K562 (cell line): Measurements from ENCODE around the gene TSTD1. TPM values are rescaled to one million over a fixed set of nuclear protein-coding genes. Genes with fewer than 3 reads are reported as not detected.

ENCODE experiments used
- ATAC-seq: fragments of 200-7000 bp; cut with Tn5 transposase; 3 replicates; pipeline ENCODE4 v1.9.1; 2020; ENCODE audit warnings: moderate library complexity
- BruUV-seq: library from RNA; stranded (reverse); fragments of 400-500 nt; replicated peaks from 2 replicates; lab custom pipeline; 2021; lab: Mats Ljungman, UMichigan
- CTCF ChIA-PET: fragments of 300-600 bp; formaldehyde crosslinking; extraction: SDS; loops from one replicate; lab custom pipeline; 2021; ENCODE audit warnings: low intra/inter-chr PET ratio; lab: Yijun Ruan, JAX
- POLR2A ChIA-PET: fragments of 300-600, 350-650 bp; sonication (Branson Sonifier 250); formaldehyde crosslinking; extraction: SDS; loops from one replicate; lab custom pipeline; 2021; ENCODE audit warnings: antibody characterized with exemption, inconsistent platforms; lab: Yijun Ruan, JAX
- DNase-seq, 4 experiments: peaks; one replicate each; pipeline versions ENCODE4 v3.0.0 to v3.0.0-alpha.2; 2011 to 2018; ENCODE audit warnings: low spot score in 3 of 4, mixed read lengths in 3 of 4; ENCODE audit errors: extremely low read depth in 1 of 4
- FAIRE-seq: peaks from 2 replicates; lab custom pipeline; 2011; peaks lifted over from hg19 to GRCh38; lab: Jason Lieb, UNC
- H2AFZ ChIP-seq: 2 replicates; pipeline ENCODE4 v1.6.0; 2011; ENCODE audit warnings: low read depth, low read length, control low read depth, inconsistent platforms
- H3K27ac ChIP-seq: fragments of 200-600 bp; 3 replicates; pipeline ENCODE4 v1.8.0; 2011; ENCODE audit warnings: low read depth, mild to moderate bottlenecking, control low read depth, inconsistent platforms, low read length, moderate library complexity, mixed read lengths; ENCODE audit errors: extremely low read depth
- H3K27me3 ChIP-seq, 2 experiments: fragments of 300-600 bp in 1 of 2; 2 replicates in 1 of 2; 3 replicates in 1 of 2; pipeline versions ENCODE4 v1.6.0 to v1.8.0; 2011; ENCODE audit warnings: inconsistent platforms in 2 of 2, low read length in 2 of 2, mild to moderate bottlenecking in 1 of 2, mixed read lengths in 1 of 2, moderate library complexity in 1 of 2; ENCODE audit not compliant: control insufficient read depth in 2 of 2, insufficient read depth in 2 of 2
- H3K36me3 ChIP-seq: fragments of 300-600 bp; 3 replicates; pipeline ENCODE4 v1.8.0; 2011; ENCODE audit warnings: mild to moderate bottlenecking, low read length, inconsistent platforms; ENCODE audit not compliant: control insufficient read depth, insufficient read depth
- H3K4me1 ChIP-seq, 2 experiments: fragments of 200-600 bp in 1 of 2; replicated peaks in 1 of 2; 2 replicates in 1 of 2; 3 replicates in 1 of 2; pipeline versions ENCODE4 v1.5.1 to v1.8.0; 2011; ENCODE audit warnings: inconsistent platforms in 2 of 2, low read length in 2 of 2, mild to moderate bottlenecking in 1 of 2, mixed read lengths in 1 of 2, moderate library complexity in 1 of 2; ENCODE audit not compliant: control insufficient read depth in 2 of 2, insufficient read depth in 2 of 2
- H3K4me2 ChIP-seq: 2 replicates; pipeline ENCODE4 v1.6.1; 2011; ENCODE audit warnings: low read length, control low read depth, inconsistent platforms, mixed read lengths; ENCODE audit not compliant: insufficient read depth
- H3K4me3 ChIP-seq: fragments of 200-600 bp; sonication (generic), shearing (Covaris generic); 2 replicates; pipeline ENCODE4 v1.5.1; 2016; ENCODE audit warnings: control low read depth, inconsistent platforms
- H3K79me2 ChIP-seq: fragments of 200-600 bp; 3 replicates; pipeline ENCODE4 v1.8.0; 2011; ENCODE audit warnings: low read length, inconsistent platforms; ENCODE audit not compliant: control insufficient read depth, insufficient read depth
- H3K9ac ChIP-seq, 2 experiments: 2 replicates each; pipeline versions ENCODE4 v1.6.0 to v1.6.1; 2011; ENCODE audit warnings: low read depth in 2 of 2, low read length in 2 of 2, control low read depth in 1 of 2, inconsistent platforms in 1 of 2, mild to moderate bottlenecking in 1 of 2, mixed read lengths in 1 of 2; ENCODE audit not compliant: insufficient read depth in 1 of 2
- H3K9me1 ChIP-seq: one replicate; pipeline ENCODE4 v1.6.0; 2011; ENCODE audit warnings: inconsistent platforms, mild to moderate bottlenecking, low read length, moderate library complexity; ENCODE audit not compliant: control insufficient read depth, insufficient read depth
- H3K9me3 ChIP-seq: replicated peaks from 2 replicates; pipeline ENCODE4 v1.5.1; 2011; ENCODE audit warnings: low read depth, low read length, inconsistent platforms; ENCODE audit not compliant: control insufficient read depth, insufficient read depth
- H4K20me1 ChIP-seq: replicated peaks from 2 replicates; pipeline ENCODE4 v1.6.1; 2011; ENCODE audit warnings: low read length, inconsistent platforms, mixed read lengths; ENCODE audit not compliant: control insufficient read depth, insufficient read depth
- ARNT ChIP-seq, 2 experiments: fragments of 450-650 bp; IDR thresholded peaks; 2 replicates each; pipeline ENCODE4 v1.6.1; 2016; ENCODE audit warnings: mild to moderate bottlenecking in 1 of 2
- CTBP1 ChIP-seq: fragments of 450-650 bp; IDR thresholded peaks from 2 replicates; pipeline ENCODE4 v1.6.1; 2016; ENCODE audit warnings: borderline replicate concordance
- DIDO1 ChIP-seq: fragments of 450-650 bp; IDR thresholded peaks from 2 replicates; pipeline ENCODE4 v1.6.1; 2016; ENCODE audit warnings: low read depth, missing biosample characterization, missing genetic modification characterization
- DNMT1 ChIP-seq: fragments of 450-650 bp; IDR thresholded peaks from 2 replicates; pipeline ENCODE4 v1.6.1; 2016; ENCODE audit warnings: antibody characterized with exemption, mild to moderate bottlenecking
- ELF1 ChIP-seq: fragments of 200-800 bp; sonication (Bioruptor generic); IDR thresholded peaks from 2 replicates; pipeline ENCODE4 v1.6.1; 2016; ENCODE audit warnings: missing genetic modification characterization, missing compliant biosample characterization
- FOSL1 ChIP-seq: fragments of 200-800 bp; sonication (Bioruptor generic); conservative IDR thresholded peaks from 2 replicates; pipeline ENCODE4 v1.6.1; 2016; ENCODE audit warnings: missing genetic modification characterization, missing compliant biosample characterization
- FOXA1 ChIP-seq: fragments of 450-650 bp; IDR thresholded peaks from 2 replicates; pipeline ENCODE4 v1.6.1; 2016; ENCODE audit warnings: mild to moderate bottlenecking, borderline replicate concordance
- JUND ChIP-seq, 2 experiments: IDR thresholded peaks; 2 replicates in 1 of 2; 3 replicates in 1 of 2; pipeline ENCODE4 v1.6.1; 2011; ENCODE audit warnings: borderline replicate concordance in 2 of 2, low read depth in 2 of 2, low read length in 2 of 2, improper control_type of control experiment in 1 of 2, missing biosample characterization in 1 of 2, missing genetic modification characterization in 1 of 2, missing genetic modification reagents in 1 of 2
- KLF13 ChIP-seq: fragments of 450-650 bp; IDR thresholded peaks from 2 replicates; pipeline ENCODE4 v1.6.1; 2016; ENCODE audit warnings: missing genetic modification characterization, low read depth, mild to moderate bottlenecking, missing compliant biosample characterization, moderate library complexity, borderline replicate concordance
- MYNN ChIP-seq, 2 experiments: sonication (generic); formaldehyde crosslinking in 1 of 2; IDR thresholded peaks; 2 replicates each; pipeline versions ENCODE4 v1.5.0 to v1.6.1; 2016 to 2020; ENCODE audit warnings: antibody characterized with exemption in 1 of 2, missing genetic modification reagents in 1 of 2
- SIX5 ChIP-seq, 2 experiments: IDR thresholded peaks; 2 replicates each; pipeline ENCODE4 v1.6.1; 2011; ENCODE audit warnings: low read length in 2 of 2, borderline replicate concordance in 1 of 2, low read depth in 1 of 2, mild to moderate bottlenecking in 1 of 2, moderate library complexity in 1 of 2; ENCODE audit not compliant: insufficient read depth in 1 of 2
- SP1 ChIP-seq: sonication (generic); formaldehyde crosslinking; IDR thresholded peaks from 2 replicates; pipeline ENCODE4 v1.8.1; 2022; ENCODE audit warnings: mild to moderate bottlenecking, missing genetic modification reagents
- TARDBP ChIP-seq: fragments of 450-650 bp; IDR thresholded peaks from 2 replicates; pipeline ENCODE4 v1.6.1; 2016
- TEAD1 ChIP-seq, 2 experiments: fragments of 450-650 bp in 1 of 2; sonication (generic) in 1 of 2; formaldehyde crosslinking; IDR thresholded peaks; 2 replicates each; pipeline versions ENCODE4 v1.4.0 to v1.8.0; 2020 to 2022; ENCODE audit warnings: mild to moderate bottlenecking in 2 of 2, missing genetic modification reagents in 1 of 2
- TEAD4 ChIP-seq, 2 experiments: sonication (generic) in 1 of 2; formaldehyde crosslinking in 1 of 2; IDR thresholded peaks; 2 replicates each; pipeline versions ENCODE4 v1.6.1 to v1.8.0; 2012 to 2022; ENCODE audit warnings: borderline replicate concordance in 1 of 2, inconsistent platforms in 1 of 2, low read length in 1 of 2, mild to moderate bottlenecking in 1 of 2, missing genetic modification reagents in 1 of 2
- WGBS: fragments of 100-300 bp; shearing (Covaris generic); methylation state at CpG from one replicate; pipeline ENCODE4 v1.1.6; 2016; ENCODE audit warnings: low coverage, mixed read lengths; ENCODE audit not compliant: insufficient coverage; ENCODE audit errors: missing lambda C conversion rate; 5-methylcytosine and 5-hydroxymethylcytosine counted together
- in situ Hi-C: fragments of 300-500 bp; cut with MboI; formaldehyde crosslinking; loops from 4 replicates; pipeline ENCODE4 v1.15.0; 2018; ENCODE audit warnings: inconsistent platforms, mixed read lengths
- intact Hi-C: fragments of 100-400 bp; cut with micrococcal nuclease; formaldehyde crosslinking; loops from 2 replicates; pipeline ENCODE4 v1.14.2; 2022
- polyA plus RNA-seq, 8 experiments: library from polyadenylated mRNA; depleted of rRNA in 4 of 8; stranded (reverse) in 5 of 8; unstranded in 3 of 8; fragments of >200 nt; fragmentation: Nextera tagmentation in 2 of 8; fragmentation: Illumina TruSeq in 1 of 8; extraction: Ambion mirVana in 2 of 8; extraction: Trizol in 1 of 8; gene quantifications; 2 replicates each; pipeline versions ENCODE4 v1.2.1 to v1.2.3, GENCODE V29; 2011 to 2014; ENCODE audit warnings: inconsistent platforms in 1 of 8, missing spikeins in 1 of 8
- total RNA-seq, 7 experiments: library from RNA; depleted of rRNA in 6 of 7; stranded (reverse); fragments of >200 nt in 6 of 7; fragmentation: Illumina TruSeq in 2 of 7; extraction: Trizol in 2 of 7; gene quantifications; 2 replicates each; pipeline versions ENCODE4 v1.2.1 to v1.2.3, GENCODE V29; 2011 to 2021; ENCODE audit warnings: low replicate concordance in 1 of 7
- TF ChIP-seq, protein P1 (sequence below): fragments of 450-650 bp; IDR thresholded peaks from 2 replicates; pipeline ENCODE4 v1.6.1; 2016; ENCODE audit warnings: borderline replicate concordance

Gene TSTD1
- total and polyA plus RNA-seq, 9 of the 15 experiments (the other 6 are each of a cell fraction or from before 2014, with no cell fraction given) = 0.23 to 0.53 TPM; not detected in 7

DNA sequence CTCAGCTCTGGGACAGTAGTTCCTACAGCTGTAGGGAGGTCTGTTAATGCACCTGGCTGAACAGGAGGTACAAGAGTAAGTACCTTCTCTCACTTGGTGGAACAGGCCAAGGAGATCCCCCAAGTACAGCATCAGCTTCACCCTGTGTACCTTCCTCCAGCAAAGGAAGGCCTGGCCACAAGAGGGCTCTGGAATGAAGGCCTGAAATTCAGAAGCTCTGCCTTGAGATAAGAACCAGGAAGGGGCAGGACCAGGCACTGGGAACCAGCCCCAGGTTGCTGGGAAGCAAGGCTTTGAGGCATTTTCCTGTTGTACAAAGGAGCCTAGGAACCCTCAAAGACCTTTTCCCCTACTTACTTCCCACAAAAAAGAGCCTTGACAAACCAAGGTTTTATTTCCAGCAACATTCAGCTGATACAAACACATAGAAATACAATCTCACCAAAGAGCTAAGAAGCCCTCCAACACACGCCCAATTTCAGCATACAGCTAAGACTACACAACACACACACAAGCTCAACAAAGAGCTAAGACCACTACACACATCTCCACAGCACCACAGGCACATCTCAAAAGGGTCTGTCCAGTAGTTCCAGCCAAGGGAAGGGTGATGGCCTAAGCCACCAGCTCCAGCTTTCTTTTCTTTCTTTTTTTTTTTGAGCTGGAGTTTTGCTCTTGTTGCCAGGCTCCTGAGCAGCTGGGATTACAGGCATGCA lies 41.3 kb downstream of the TSTD1 start:
- FAIRE-seq = peak; percentile 96
- POLR2A ChIA-PET = interaction anchor here (0.5 to 3.0 kb wide), 14 partner anchors 8 to 1948 kb away, joined by 3 to 13 read pairs (median 4); partner anchors contain the start of genes DEDD, F11R, PPOX and USF1
- CTCF ChIA-PET = interaction anchor here (0.6 to 2.0 kb wide), 3 partner anchors 100 to 1374 kb away, joined by 3 to 9 read pairs (median 8); partner anchors contain the start of gene KLHDC9
- TF ChIP-seq MYNN (IDR thresholded peaks at IDR 0.05) (peak; percentile 79; the same call in 1 of the 2 replicates), MYNN (CRISPR knock-in tag; IDR thresholded peaks at IDR 0.05) (no peak), DIDO1 (no peak), TARDBP (peak; percentile 72; the same call in 1 of the 2 replicates), FOXA1 (no peak), ARNT (IDR thresholded peaks at IDR 0.05) (0 out of 4 replicates have a peak, but pooled peaks of 1 of the 2 experiments have one; percentile 32), SIX5 (IDR thresholded peaks at IDR 0.05; ENCODE audit: borderline replicate concordance in 1 of 2, insufficient read depth in 1 of 2, low read depth in 1 of 2, low read length in 2 of 2) (no peak), SP1 (CRISPR knock-in tag) (peak; percentile 53), TEAD4 (IDR thresholded peaks at IDR 0.05; ENCODE audit: low read length) (peak; percentile 52; the same call in 1 of the 2 replicates), TEAD4 (CRISPR knock-in tag; IDR thresholded peaks at IDR 0.05; ENCODE audit: borderline replicate concordance) (no peak), DNMT1 (no peak), FOSL1 (tag) (0 out of 2 replicates have a peak, but pooled peaks have one; percentile 27), CTBP1 (peak; percentile 31; the same call in 1 of the 2 replicates), JUND (IDR thresholded peaks at IDR 0.05; ENCODE audit: borderline replicate concordance, low read depth, low read length) (peak; percentile 49; the same call in 1 of the 2 replicates), JUND (tag; IDR thresholded peaks at IDR 0.05; ENCODE audit: borderline replicate concordance, low read depth, low read length) (peak; percentile 36; the same call in 1 of the 3 replicates), KLF13 (tag) (no peak), TEAD1 (CRISPR knock-in tag; IDR thresholded peaks at IDR 0.05) (peak in 1 of 2 experiments; percentile 76; a peak in 1 of 4 replicates), ELF1 (tag) (peak; percentile 83)
- TF ChIP-seq, protein P1, sequence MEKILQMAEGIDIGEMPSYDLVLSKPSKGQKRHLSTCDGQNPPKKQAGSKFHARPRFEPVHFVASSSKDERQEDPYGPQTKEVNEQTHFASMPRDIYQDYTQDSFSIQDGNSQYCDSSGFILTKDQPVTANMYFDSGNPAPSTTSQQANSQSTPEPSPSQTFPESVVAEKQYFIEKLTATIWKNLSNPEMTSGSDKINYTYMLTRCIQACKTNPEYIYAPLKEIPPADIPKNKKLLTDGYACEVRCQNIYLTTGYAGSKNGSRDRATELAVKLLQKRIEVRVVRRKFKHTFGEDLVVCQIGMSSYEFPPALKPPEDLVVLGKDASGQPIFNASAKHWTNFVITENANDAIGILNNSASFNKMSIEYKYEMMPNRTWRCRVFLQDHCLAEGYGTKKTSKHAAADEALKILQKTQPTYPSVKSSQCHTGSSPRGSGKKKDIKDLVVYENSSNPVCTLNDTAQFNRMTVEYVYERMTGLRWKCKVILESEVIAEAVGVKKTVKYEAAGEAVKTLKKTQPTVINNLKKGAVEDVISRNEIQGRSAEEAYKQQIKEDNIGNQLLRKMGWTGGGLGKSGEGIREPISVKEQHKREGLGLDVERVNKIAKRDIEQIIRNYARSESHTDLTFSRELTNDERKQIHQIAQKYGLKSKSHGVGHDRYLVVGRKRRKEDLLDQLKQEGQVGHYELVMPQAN = no peak

More for the DNA sequence above, 41.3 kb downstream of the TSTD1 start:
- ATAC-seq (peak; percentile 93), DNase-seq (peak; percentile 67 to 85 (median 76))
- H3K9me3 ChIP-seq = no peaks in the 10 kb centered on the region
- H3K27ac ChIP-seq = peak overlapping the region; percentile 52
- no peak overlapping the region for H2AFZ ChIP-seq
- H3K4me1 ChIP-seq = peaks cover 7 to 20% of the 10 kb centered on the region in 2 experiments; a peak in 3 of 5 replicates
- in situ Hi-C loops = loop anchor here (10.0 kb wide), 1 partner anchor 97 kb away; the partner anchor contains the start of gene KLHDC9
- H3K9ac ChIP-seq = peak overlapping the region; percentile 24 to 38; a peak in 2 of 4 replicates
- H3K4me2 ChIP-seq = no peak overlapping the region
- H3K79me2 ChIP-seq = no peaks in the 10 kb centered on the region
- no TSS peak for BruUV-seq
- peaks cover 56% of the 10 kb centered on the region for H3K36me3 ChIP-seq
- 67% methylated on average over 1 of the region's 1 CpG for WGBS
- H3K9me1 ChIP-seq = no peaks in the 10 kb centered on the region
- H3K27me3 ChIP-seq = no peaks in the 10 kb centered on the region
- H4K20me1 ChIP-seq = no peaks in the 10 kb centered on the region
- no peak overlapping the region for H3K4me3 ChIP-seq
- intact Hi-C loops = loop anchor here (1.0 to 2.0 kb wide), 4 partner anchors 23 to 141 kb away; partner anchors contain the start of gene USF1
